Neural progenitor cell (in vitro differentiated cells): ENCODE data around the gene PADI4.

Source experiments
- CTCF ChIP-seq: fragments of 200-600 bp; sonication (generic); IDR thresholded peaks from 2 replicates; pipeline ENCODE4 v1.5.1; 2017; ENCODE audit warnings: antibody characterized with exemption, mild to moderate bottlenecking
- EZH2 ChIP-seq: fragments of 200-600 bp; sonication (generic); IDR thresholded peaks from 2 replicates; pipeline ENCODE4 v1.6.1; 2017; ENCODE audit warnings: antibody characterized with exemption, mild to moderate bottlenecking, moderate library complexity

- TF ChIP-seq CTCF (no peak), EZH2 (no peak)
Observed at GRCh38 chr1:17281775-17282181, 26.2 kb upstream of the PADI4 start.
